CD4-positive, alpha-beta T cell treated with Interleukin-10 for 1 hour (primary cell): ENCODE data around the gene UBA52.
"Not testable (repeated sequence)": the region's sequence is repeated elsewhere in the genome, so short reads cannot be mapped to it uniquely, and the experiment has no call there.

Experiments
- DNase-seq: peaks from one replicate; pipeline ENCODE4 v3.0.0-alpha.2; 2020

The UBA52 gene

GRCh38 chr19:18571564-18572344 is at the start of gene UBA52:
TSS of gene UBA52 (plus strand) at chr19:18571857. CDS start at chr19:18573301, 1,444 bp downstream.
- DNase-seq: peak; percentile 99

- peak; percentile 100 for DNase-seq
Measured at GRCh38 chr19:18522124-18522861, 49.4 kb upstream of the UBA52 start.

- not testable (repeated sequence) for DNase-seq
Measured at GRCh38 chr19:18522862-18523440, 48.7 kb upstream of the UBA52 start.

- no peak for DNase-seq
Measured at GRCh38 chr19:18523841-18524240, 47.8 kb upstream of the UBA52 start.

- no peak for DNase-seq
Measured at GRCh38 chr19:18526316-18526715, 45.3 kb upstream of the UBA52 start.

- DNase-seq: no peak
Measured at GRCh38 chr19:18529782-18530181, 41.9 kb upstream of the UBA52 start.

GRCh38 chr19:18531485-18531884 is 40.2 kb upstream of the UBA52 start:
- DNase-seq: no peak

GRCh38 chr19:18532168-18532890 is 39.3 kb upstream of the UBA52 start:
- no peak for DNase-seq

- DNase-seq: no peak
Measured at GRCh38 chr19:18533058-18533457, 38.6 kb upstream of the UBA52 start.

- no peak for DNase-seq
Measured at GRCh38 chr19:18536475-18536874, 35.2 kb upstream of the UBA52 start.

- no peak for DNase-seq
Measured at GRCh38 chr19:18537431-18537830, 34.2 kb upstream of the UBA52 start.

GRCh38 chr19:18538115-18538514 is 33.5 kb upstream of the UBA52 start:
- no peak for DNase-seq

- no peak for DNase-seq
Measured at GRCh38 chr19:18539372-18539771, 32.3 kb upstream of the UBA52 start.

GRCh38 chr19:18540200-18540599 is 31.5 kb upstream of the UBA52 start:
- not testable (repeated sequence) for DNase-seq

GRCh38 chr19:18541258-18541991 is 30.2 kb upstream of the UBA52 start:
- no peak for DNase-seq

- no peak for DNase-seq
Measured at GRCh38 chr19:18541992-18542940, 29.4 kb upstream of the UBA52 start.

- peak; percentile 94 for DNase-seq
Measured at GRCh38 chr19:18542941-18543813, 28.5 kb upstream of the UBA52 start, which contains the start of gene FKBP8. TSS of gene FKBP8 (minus strand) at chr19:18543573. CDS start at chr19:18541970, 1,603 bp downstream.

GRCh38 chr19:18543814-18544475 is 27.7 kb upstream of the UBA52 start:
- DNase-seq: peak; percentile 90

GRCh38 chr19:18551631-18552030 is 20.0 kb upstream of the UBA52 start:
- no peak for DNase-seq
